IPS-18c (cell line): ENCODE results near the gene EMC8.

Experiments
- H3K4me3 ChIP-seq: 2 replicates; pipeline ENCODE4 v1.7.0; 2013; ENCODE audit warnings: low read depth, mild to moderate bottlenecking, low read length, moderate library complexity; ENCODE audit not compliant: insufficient read depth
- H3K9me3 ChIP-seq: one replicate; pipeline ENCODE4 v1.6.1; 2013; ENCODE audit warnings: mild to moderate bottlenecking, low read length, moderate library complexity; ENCODE audit not compliant: control insufficient read depth, insufficient read depth

The EMC8 gene

DNA sequence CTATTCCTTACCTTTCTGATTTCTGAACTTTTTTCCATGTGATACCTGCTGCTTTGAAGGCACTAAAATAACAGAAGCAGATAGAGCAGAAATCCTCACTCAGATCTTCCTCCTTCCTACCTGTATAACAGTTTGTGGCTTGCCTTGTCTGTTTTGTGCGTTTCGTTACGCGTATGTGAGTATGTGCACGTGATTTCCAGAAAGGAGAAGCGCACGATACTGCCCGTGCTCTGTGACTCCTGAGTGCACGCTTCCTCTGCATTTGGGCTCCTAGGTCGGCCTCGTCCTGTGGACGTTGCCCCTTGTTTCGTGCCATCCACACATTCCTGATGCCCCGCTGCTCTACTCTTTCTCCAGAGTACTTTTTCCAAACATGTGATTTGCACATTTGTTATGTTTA, 4.2 kb upstream of the EMC8 start:
- no peak overlapping the region for H3K4me3 ChIP-seq
- H3K9me3 ChIP-seq, result no peaks in the 10 kb centered on the region

DNA sequence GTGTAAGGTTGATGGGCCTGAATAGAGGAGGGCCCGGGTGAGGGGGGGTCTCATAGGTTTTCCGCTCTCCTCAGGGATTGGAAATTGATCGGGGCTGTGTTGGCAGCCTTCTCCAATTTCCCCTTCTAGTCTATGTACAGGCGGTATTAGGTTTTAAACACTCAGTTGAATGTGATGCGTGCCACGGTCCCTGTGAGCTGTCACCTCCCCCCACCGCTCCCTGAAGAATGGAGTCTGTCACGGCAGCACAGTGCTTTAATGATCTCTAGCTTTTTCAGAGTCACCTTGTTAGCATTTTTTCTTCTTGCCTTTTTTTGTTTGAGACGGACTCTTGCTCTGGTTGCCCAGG, 951 bp upstream of the EMC8 start:
- H3K9me3 ChIP-seq, result no peaks in the 10 kb centered on the region

DNA sequence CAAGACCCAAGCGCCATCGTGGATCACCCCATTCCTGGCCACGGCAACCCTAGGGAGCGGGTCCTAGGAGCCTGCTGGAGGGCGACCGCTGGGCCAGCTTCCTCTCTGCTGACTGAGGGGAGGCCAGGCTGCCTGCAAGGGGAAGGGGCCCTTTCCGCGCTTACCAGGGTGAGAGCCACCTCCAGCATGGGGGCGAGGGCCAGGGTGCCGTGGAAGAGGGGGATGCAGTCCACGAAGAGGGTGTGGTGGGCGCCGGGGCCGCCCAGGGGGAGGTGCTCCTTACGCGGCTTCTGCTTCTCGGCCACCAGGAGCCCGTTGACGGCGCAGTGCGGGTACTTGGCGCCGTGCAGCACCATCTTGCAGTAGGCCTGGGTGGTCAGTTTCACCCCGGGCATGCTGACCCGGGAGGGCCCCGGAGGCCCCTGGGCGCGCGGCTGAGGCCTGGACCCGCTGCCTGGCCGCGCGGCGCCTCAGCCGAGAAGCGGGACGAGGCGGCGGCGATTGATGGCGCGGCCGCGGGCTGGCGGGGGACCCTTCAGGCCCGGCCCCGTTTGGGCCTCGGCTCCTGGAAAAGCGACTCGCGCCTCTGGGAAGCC, 345 bp downstream of the EMC8 start:
- peak overlapping the region; percentile 94 for H3K4me3 ChIP-seq
- H3K9me3 ChIP-seq, result no peaks in the 10 kb centered on the region

More for the DNA sequence above, 951 bp upstream of the EMC8 start:
- peak overlapping the region; percentile 94 for H3K4me3 ChIP-seq

DNA sequence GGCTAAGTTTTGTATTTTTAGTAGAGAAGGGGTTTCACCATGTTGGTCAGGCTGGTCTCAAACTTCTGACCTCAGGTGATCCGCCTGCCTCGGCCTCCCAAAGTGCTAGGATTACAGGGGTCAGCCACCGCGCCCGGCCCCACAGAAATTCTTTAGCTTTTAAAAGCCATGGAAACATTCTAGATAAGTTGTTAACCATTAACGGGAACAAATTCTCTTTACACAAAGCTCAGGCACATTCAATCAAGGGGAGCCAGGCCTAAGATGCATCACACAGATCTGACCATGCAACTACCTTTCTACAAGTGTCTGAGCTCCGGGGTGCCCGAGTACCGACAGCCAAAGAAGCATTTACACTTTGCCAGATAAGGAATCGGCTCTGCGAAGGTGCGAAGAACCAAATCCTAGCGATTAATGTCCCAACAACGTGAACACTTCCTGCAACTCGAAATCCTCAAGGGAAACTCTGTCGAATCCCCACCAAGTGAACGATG, 1.0 kb downstream of the EMC8 start:
- no peaks in the 10 kb centered on the region for H3K9me3 ChIP-seq
- H3K4me3 ChIP-seq, result peak overlapping the region; percentile 94

DNA sequence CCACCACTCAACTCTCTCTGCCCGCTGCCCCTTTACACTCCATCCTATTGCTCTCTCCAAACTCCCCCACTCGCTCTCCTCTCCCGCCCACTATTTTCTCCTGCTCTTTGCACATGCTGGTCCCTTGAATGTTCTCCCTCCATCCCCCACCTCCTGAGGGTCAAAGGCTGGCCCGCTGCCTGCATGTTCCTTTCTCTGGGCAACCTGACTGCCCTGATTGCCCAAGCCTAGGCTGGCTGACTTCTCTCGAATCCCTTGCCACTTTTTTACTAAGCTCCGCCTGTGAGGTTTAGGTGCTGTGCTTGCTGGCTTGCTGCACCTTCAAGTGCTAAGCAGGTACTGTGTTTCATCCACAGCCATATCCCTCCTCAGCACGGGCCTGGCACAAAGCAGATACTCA, 2.7 kb downstream of the EMC8 start:
- Histone ChIP-seq H3K9me3 (no peaks in the 10 kb centered on the region), H3K4me3 (no peak overlapping the region)

DNA sequence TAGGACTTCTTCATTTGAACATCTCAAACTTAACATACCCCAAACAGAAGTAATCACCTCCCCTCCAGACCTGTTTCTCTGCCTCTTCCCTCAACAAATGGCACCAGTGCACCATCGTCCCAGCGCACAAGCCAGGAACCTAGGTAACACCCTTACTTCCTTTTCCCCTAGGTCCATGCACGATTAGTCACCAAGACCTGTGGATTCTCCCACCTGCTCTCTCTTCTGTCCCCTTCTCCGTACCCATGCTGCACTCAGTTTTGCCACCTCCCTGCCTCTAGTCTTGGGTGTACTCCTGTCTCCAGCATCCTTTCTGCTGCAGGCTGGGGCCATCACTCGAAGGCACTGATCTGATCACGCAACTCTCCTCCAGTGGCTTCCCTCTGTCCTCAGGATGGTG, 3.2 kb downstream of the EMC8 start:
- H3K4me3 ChIP-seq, result no peak overlapping the region
- no peaks in the 10 kb centered on the region for H3K9me3 ChIP-seq

DNA sequence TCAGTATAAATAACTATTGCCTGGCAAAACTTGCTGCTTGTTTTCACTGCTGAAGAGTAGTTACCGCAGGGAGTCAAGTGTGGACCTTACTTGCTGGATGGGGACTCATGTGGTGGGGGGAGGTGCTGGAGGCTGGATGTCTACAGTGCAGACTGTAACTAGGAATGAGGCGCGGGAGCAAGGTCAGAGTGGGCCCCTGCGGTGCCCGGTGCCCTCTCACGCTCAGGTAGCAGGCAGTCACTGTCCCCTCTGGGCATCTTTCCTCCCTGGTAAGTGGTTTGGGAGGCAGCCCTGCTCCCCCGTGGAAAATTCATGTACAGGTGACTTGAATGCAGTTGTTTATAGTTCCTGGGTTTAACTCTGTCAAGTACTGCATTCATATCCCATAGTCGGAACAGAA, 4.6 kb downstream of the EMC8 start:
- H3K9me3 ChIP-seq, result no peaks in the 10 kb centered on the region
- no peak overlapping the region for H3K4me3 ChIP-seq

DNA sequence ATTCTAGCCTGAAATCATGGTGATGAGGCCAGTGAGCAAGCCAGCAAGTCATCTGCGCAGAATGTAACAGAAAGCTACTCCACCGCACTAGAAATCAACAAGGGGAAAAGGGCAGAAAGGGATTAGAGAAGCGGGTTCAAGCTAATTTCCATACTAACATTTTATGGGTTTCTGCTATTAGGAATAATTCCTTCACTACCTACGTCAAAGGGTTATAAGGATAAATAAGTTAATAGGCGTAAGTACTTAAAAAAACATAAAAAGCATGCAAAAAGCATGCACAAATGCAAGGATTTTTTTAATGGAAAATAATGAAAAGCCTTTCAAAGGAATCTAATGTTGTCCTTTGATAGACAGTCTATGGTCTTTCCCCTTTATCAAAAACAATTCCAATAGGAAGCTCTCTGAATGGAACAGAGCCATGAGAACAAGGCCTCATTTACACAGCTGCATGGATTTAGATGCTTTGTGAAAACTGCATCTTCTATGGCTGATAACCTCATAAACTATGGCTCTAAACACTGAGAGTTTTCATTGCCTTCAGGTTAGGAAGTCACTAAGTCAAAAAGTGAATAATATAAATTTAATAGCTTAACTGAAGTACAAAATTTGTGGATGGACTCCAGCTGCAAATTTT, 5.6 kb downstream of the EMC8 start:
- no peaks in the 10 kb centered on the region for H3K9me3 ChIP-seq

DNA sequence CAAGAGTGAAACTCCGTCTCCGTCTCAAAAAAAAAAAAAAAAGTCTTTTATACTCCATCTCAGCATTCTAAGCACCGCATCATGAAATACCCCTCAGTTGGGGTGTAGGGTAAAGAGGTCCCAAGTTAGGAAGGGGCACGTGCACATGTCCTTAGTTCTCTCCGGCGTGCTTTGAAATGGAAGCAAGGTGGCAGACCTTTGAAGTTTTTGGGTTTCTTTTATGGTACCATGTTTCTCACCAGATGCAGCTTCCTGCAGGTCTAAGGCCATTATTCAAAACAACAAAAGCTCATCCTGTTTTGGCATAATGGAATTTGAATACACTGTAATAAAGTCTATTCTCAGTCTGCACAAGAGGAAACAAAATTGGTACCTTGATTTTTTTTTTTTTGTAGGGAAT, 9.6 kb downstream of the EMC8 start:
- Histone ChIP-seq H3K4me3 (no peak overlapping the region), H3K9me3 (no peaks in the 10 kb centered on the region)

More for the DNA sequence above, 5.6 kb downstream of the EMC8 start:
- no peak overlapping the region for H3K4me3 ChIP-seq

DNA sequence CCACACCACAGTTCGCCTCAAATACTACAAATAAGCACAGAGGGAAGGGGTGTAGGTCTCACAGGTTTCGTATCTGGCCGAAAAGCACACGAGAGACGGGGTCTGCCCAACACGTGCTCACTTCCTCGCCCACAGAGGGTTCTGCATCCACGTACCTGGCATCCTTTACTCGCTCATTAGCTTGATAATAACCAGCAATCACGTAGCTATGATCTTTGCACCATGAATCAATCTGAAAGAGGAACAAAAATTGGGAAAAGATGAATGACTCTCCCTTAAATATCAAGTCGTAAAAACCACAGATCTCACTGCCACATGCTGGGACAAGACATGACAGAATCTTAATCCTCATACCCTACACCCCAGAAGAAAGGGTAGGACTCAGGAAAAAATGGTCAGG, 10.5 kb downstream of the EMC8 start:
- Histone ChIP-seq H3K4me3 (no peak overlapping the region), H3K9me3 (no peaks in the 10 kb centered on the region)

DNA sequence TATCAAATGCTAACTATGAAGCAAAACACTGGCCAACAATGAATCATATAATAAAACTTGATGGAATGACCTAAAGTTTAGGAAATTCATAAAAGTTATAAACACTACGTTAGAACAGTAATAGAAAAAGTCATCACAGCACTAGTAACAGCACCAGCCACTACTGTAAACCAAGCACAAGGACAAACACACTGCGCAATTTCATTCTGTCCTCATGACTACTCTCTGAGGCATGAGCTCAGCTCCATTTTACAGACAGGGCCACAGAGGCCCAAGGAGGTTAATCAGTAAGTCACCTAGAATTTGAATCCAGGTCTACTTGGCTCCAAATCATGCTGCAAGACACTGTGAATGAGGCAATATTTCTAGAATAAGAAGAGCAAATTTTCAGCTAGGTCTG, 13.4 kb downstream of the EMC8 start:
- H3K4me3 ChIP-seq, result no peak overlapping the region
- no peaks in the 10 kb centered on the region for H3K9me3 ChIP-seq

DNA sequence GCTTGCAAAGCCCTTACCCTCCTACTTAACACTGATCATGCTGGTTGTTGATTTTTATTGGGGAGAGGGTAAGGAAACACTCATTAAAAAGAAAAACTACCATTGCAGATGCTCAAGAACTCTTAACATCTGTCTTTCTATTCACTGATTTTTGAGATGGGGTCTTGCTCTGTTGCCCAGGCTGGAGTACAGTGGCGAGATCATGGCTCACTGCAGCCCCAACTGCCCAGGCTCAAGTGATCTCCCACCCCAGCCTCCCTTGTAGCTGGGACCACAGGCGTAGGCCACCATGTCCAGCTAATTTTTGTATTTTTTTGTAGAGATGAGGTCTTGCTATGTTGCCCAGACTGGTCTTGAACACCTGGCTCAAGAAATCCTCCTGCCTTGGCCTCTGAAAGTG, 14.5 kb downstream of the EMC8 start:
- Histone ChIP-seq H3K9me3 (no peaks in the 10 kb centered on the region), H3K4me3 (no peak overlapping the region)

DNA sequence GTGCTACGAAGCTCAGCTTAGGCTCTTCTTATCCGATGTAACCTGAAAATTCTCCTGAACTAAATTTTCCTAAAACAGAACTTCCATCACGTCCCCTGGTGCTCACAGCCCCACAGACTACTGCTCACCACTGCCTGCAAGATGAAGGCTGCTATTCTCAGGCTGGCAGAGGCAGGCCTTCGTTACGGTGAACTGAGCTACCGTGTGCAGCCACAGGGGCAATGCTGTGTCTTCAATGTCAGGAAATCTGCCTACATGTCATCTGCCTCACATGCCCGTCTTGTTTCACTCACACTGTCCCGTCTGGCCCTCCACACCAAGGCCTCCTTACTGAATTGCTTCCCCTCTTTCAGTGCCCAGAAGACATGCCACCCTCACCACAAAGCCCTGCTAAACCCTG, 15.9 kb downstream of the EMC8 start:
- Histone ChIP-seq H3K9me3 (no peaks in the 10 kb centered on the region), H3K4me3 (no peak overlapping the region)

DNA sequence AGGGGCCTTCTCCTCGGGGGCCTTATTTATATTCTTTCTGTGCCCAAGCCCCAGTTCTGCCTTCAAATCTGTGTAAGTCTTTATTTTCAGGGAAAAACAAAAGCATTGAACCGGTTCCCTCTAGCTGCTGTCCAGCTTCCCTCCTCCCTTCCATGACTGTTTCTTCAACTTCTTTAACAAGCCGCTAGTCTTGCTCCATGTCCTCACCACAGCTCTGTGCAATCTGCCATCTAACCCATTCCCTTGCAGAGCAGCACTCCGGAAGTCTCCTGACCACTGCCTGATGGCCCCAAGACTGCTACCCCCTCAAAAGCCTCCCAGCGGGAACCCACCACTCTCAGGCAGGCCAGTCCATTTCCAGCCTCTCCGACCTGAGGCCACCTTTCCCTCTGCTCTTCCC, 16.9 kb downstream of the EMC8 start:
- no peaks in the 10 kb centered on the region for H3K9me3 ChIP-seq
- H3K4me3 ChIP-seq, result no peak overlapping the region

DNA sequence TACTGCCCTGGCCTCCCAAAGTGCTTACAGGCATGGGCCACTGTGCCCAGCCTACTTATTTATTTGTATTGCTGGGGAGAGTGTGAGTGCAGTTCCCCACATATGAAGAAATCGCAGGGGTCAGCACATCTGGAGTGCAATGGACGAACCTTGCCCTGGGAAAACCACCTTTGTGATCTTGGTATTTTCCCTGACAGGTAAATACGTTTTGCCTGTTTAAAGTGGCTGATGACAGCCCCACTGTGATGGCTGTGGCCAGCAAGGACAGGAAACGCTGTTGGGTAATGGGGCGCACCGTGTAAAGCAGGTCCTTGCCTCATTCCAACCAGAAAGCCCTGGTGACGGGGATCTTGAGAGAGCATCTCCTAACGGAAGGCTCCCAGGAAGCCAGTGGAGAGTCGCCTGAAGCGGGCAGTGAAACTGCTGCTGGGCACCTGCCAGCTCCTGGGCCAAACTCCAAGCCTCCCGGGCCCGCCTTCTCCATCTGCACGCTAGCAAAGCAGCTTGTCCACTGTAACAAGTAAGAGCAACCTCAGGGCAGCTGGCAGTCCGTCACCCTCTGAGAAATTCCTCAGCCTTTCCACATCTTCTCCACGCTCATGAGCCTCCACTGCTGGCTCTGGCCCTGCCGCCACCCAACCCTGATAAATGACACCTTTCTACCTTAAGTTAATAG, 17.5 kb downstream of the EMC8 start:
- H3K9me3 ChIP-seq, result no peaks in the 10 kb centered on the region
- H3K4me3 ChIP-seq, result no peak overlapping the region

DNA sequence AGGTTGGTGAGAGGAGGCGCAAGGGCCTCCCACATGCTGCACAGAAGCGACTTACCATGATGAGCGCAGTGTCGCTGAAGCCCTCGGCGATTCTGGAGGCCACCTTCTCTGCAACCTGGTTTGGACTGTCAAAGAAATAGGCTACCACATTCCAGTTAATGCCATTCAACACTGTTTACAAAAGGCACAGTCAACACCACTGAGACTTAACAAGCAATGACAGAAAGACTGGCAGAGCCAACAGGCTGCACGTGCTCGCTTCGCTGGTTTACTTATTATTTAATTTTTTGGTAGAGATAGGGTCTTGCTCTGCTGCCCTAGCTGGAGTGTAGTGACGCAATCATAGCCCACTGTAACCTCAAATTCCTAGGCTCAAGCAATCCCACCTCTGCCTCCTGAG, 18.2 kb downstream of the EMC8 start:
- H3K9me3 ChIP-seq, result no peaks in the 10 kb centered on the region
- no peak overlapping the region for H3K4me3 ChIP-seq

DNA sequence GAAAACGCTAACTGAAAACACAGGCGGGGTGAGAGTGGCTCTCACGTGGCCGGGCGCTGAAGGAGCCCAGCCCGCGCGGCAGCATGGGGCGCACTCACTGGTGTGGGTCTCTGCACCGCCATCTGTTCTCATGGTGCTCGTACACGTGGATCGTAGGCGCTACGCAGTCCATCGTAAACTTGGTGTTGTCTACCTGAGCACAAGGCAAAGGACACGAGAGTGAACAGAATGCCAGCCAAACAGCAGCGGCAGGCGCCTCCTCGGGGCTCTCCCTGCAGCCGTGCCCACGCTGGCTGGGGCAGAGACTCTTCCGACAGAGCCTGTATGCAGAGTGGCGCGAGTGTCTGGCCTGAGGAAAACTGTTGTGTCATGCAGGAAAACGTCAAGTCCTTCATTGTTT, 19.1 kb downstream of the EMC8 start:
- no peaks in the 10 kb centered on the region for H3K9me3 ChIP-seq

DNA sequence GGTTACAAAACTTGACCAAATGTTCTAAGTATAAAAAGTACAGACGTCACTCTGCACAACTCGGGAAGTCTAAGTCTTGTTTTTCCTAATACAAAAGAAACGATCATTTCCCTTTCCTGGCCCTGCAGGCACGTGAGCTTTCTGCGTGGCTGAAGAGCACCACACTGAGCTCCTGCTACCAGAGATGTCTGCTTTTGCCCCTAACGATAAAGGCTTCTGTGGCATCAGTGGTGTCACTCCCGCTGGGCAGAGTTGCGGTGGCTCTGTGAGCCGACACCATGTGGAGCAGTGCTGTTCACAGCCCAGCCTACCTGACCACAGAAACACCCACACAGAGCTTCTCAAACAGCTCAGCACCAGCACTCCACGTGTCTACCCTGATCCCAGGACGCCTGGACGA, 20.5 kb downstream of the EMC8 start:
- H3K4me3 ChIP-seq, result no peak overlapping the region
- H3K9me3 ChIP-seq, result no peaks in the 10 kb centered on the region

More for the DNA sequence above, 19.1 kb downstream of the EMC8 start:
- no peak overlapping the region for H3K4me3 ChIP-seq
